HG03196 (cell line): ENCODE data around the gene MRPL39.

Experiments
- ATAC-seq: cut with Tn5 transposase; IDR thresholded peaks from one replicate; pipeline ENCODE4 v1.9.1; 2021; ENCODE audit not compliant: unreplicated experiment

Gene MRPL39

GRCh38 chr21:25541042-25541441, 66.2 kb downstream of the MRPL39 start:
- no peak for ATAC-seq

- ATAC-seq: no peak
Observed at GRCh38 chr21:25539606-25540005, 67.7 kb downstream of the MRPL39 start.

GRCh38 chr21:25537174-25537573, 70.1 kb downstream of the MRPL39 start:
- ATAC-seq: no peak

- ATAC-seq: no peak
Observed at GRCh38 chr21:25536752-25537151, 70.5 kb downstream of the MRPL39 start.

- ATAC-seq: no peak
Observed at GRCh38 chr21:25535849-25536248, 71.4 kb downstream of the MRPL39 start.
